Nephron (organoid): ENCODE results near the gene CALM3.

Experiments used
- H3K27ac Mint-ChIP-seq, 3 experiments: 2 replicates each; pipeline ENCODE4 v1.8.0; 2020; ENCODE audit warnings: mixed read lengths in 3 of 3, mild to moderate bottlenecking in 2 of 3, moderate library complexity in 1 of 3
- H3K27me3 Mint-ChIP-seq: 2 replicates; pipeline ENCODE4 v1.8.0; 2021; ENCODE audit warnings: low read depth, mild to moderate bottlenecking, moderate library complexity, mixed read lengths
- H3K36me3 Mint-ChIP-seq: 2 replicates; pipeline ENCODE4 v1.8.0; 2020; ENCODE audit warnings: low read depth, mixed read lengths
- H3K4me1 Mint-ChIP-seq: 2 replicates; pipeline ENCODE4 v1.8.0; 2020; ENCODE audit warnings: mixed read lengths
- H3K4me3 Mint-ChIP-seq, 3 experiments: 2 replicates each; pipeline ENCODE4 v1.8.0; 2020; ENCODE audit warnings: mild to moderate bottlenecking in 3 of 3, mixed read lengths in 3 of 3, moderate library complexity in 2 of 3
- H3K9me3 Mint-ChIP-seq: 2 replicates; pipeline ENCODE4 v1.8.0; 2020; ENCODE audit warnings: mixed read lengths
- TF ChIP-seq, protein P1 (sequence below), 3 experiments: fragments of 200-600 bp; sonication (generic); IDR thresholded peaks; one replicate each; pipeline ENCODE4 v1.5.0; 2021; ENCODE audit warnings: antibody characterized with exemption in 3 of 3; ENCODE audit not compliant: unreplicated experiment in 3 of 3

The CALM3 gene

DNA sequence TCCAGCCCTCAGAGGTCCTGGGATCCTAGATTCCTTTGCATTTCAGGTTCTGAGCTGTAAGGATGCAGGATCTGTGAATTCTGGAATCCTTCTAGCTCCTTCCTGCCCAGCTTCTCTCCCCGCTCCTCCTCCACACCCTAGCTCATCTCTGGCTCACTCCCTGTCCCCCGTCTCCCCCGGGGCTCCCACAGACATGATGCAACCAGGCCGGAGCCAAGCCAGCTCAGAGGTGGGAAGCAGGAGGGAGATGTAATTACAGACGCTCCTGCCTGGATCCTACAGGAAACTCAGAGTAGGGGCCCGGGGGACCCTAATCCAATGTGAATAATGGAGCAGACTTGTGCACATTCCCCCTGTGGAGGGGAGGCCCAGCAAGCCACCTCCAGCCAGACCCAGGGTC lies 30.4 kb downstream of the CALM3 start:
- TF ChIP-seq, protein P1, sequence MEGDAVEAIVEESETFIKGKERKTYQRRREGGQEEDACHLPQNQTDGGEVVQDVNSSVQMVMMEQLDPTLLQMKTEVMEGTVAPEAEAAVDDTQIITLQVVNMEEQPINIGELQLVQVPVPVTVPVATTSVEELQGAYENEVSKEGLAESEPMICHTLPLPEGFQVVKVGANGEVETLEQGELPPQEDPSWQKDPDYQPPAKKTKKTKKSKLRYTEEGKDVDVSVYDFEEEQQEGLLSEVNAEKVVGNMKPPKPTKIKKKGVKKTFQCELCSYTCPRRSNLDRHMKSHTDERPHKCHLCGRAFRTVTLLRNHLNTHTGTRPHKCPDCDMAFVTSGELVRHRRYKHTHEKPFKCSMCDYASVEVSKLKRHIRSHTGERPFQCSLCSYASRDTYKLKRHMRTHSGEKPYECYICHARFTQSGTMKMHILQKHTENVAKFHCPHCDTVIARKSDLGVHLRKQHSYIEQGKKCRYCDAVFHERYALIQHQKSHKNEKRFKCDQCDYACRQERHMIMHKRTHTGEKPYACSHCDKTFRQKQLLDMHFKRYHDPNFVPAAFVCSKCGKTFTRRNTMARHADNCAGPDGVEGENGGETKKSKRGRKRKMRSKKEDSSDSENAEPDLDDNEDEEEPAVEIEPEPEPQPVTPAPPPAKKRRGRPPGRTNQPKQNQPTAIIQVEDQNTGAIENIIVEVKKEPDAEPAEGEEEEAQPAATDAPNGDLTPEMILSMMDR (IDR thresholded peaks at IDR 0.05; ENCODE audit: unreplicated experiment in 3 of 3), result no peak
- H3K27ac Mint-ChIP-seq, result peak overlapping the region; percentile 78 to 88 (median 85)
- H3K36me3 Mint-ChIP-seq, result no peaks in the 10 kb centered on the region
- peaks cover 37% of the 10 kb centered on the region for H3K4me1 Mint-ChIP-seq
- peak overlapping the region in 2 of 3 experiments; percentile 4 to 52 for H3K4me3 Mint-ChIP-seq
- H3K9me3 Mint-ChIP-seq, result no peaks in the 10 kb centered on the region
- H3K27me3 Mint-ChIP-seq, result peaks cover 15% of the 10 kb centered on the region

DNA sequence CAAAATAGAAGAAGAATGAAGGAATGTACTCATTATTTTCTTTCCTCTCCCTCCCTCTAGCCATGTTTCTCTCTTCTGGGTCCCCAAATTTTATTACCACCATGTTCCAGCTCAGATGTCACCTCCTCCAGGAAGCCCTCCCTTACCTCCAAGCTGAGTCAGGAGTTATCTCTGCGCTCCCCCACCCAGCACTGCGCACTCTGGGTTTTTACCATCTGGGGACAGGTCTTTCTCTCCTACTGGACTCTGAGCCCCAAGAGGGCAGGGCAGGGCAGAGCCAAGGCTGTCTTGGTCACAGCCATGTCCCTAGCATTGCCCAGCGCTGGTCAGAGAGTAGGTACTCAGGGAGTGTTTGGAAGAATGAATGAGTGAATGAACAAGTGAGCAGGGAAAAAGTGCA lies 32.0 kb downstream of the CALM3 start:
- Mint-ChIP-seq H3K4me3 (peak overlapping the region; percentile 66 to 72 (median 72)), H3K4me1 (peaks cover 37% of the 10 kb centered on the region), H3K36me3 (no peaks in the 10 kb centered on the region), H3K27me3 (peaks cover 15% of the 10 kb centered on the region), H3K9me3 (no peaks in the 10 kb centered on the region), H3K27ac (peak overlapping the region in 2 of 3 experiments; percentile 66 to 88)
- TF ChIP-seq, protein P1 (IDR thresholded peaks at IDR 0.05; ENCODE audit: unreplicated experiment in 3 of 3), result no peak

DNA sequence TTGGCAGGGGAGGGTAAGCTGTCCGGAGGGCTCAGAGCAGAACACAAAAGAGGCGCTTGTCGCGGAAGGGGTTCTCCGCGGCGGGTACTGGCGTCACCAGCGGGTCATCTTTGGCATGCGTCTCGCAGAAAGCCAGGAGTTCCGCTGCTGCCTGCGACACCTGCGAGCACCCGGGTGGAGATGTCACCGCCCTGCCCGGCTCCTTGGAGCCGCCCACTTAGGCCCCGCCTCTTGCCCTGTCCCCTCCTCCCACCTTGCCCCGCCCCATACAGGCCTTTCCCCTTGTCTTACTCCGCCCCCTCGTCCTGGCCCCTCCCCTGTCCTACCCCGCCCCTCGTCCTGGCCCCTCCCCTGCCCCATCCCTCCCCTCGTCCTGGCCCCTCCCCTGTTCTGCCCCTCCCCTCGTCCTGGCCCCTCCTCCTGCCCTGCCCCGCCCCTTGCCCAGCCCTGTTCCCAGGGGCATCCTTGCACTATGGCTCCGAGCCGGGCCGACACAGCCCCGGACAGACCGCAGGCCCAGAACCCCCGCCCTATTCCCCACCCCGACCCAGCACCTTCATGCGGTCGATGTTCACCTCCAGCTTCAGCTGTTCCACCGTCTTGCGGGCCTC lies 33.0 kb downstream of the CALM3 start:
- Mint-ChIP-seq H3K27me3 (peaks cover 15% of the 10 kb centered on the region), H3K9me3 (no peaks in the 10 kb centered on the region), H3K4me3 (peak overlapping the region; percentile 66 to 72 (median 72)), H3K36me3 (no peaks in the 10 kb centered on the region), H3K27ac (peak overlapping the region in 1 of 3 experiments; percentile 88), H3K4me1 (peaks cover 37% of the 10 kb centered on the region)
- TF ChIP-seq, protein P1 (IDR thresholded peaks at IDR 0.05; ENCODE audit: unreplicated experiment in 3 of 3), result no peak

DNA sequence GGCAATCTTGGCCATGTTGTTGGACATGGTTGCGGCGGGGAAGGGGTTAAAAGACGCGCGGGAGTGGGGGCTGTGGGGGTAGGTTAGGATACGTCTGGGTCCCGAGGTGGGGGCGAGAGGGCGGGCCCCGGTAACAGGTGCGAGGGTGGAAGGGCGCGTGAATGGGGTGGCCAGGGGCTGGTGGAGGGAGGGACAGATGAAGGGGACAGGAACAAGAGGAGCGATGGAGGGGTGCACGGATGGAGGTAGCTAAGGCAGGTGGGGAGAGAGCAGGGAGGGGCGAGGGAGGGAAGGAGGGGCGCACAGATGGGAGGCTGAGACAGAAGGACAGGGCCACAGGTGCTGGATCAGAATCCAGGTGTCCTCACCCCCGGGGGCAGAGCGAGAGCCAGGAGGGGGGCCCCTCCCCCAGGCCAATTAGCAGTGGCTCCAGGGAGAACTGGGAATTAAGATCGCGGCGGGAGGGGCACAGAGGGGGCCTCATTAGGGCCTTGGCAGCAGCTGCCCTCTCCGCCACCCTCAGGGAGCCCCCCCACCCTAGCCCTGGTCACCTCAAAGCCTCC lies 33.6 kb downstream of the CALM3 start:
- no peaks in the 10 kb centered on the region for H3K36me3 Mint-ChIP-seq
- H3K27me3 Mint-ChIP-seq, result peaks cover 15% of the 10 kb centered on the region
- no peaks in the 10 kb centered on the region for H3K9me3 Mint-ChIP-seq
- TF ChIP-seq, protein P1 (IDR thresholded peaks at IDR 0.05; ENCODE audit: unreplicated experiment in 3 of 3), result no peak
- peak overlapping the region; percentile 43 to 72 (median 66) for H3K4me3 Mint-ChIP-seq
- H3K27ac Mint-ChIP-seq, result no peak overlapping the region
- H3K4me1 Mint-ChIP-seq, result peaks cover 36% of the 10 kb centered on the region

DNA sequence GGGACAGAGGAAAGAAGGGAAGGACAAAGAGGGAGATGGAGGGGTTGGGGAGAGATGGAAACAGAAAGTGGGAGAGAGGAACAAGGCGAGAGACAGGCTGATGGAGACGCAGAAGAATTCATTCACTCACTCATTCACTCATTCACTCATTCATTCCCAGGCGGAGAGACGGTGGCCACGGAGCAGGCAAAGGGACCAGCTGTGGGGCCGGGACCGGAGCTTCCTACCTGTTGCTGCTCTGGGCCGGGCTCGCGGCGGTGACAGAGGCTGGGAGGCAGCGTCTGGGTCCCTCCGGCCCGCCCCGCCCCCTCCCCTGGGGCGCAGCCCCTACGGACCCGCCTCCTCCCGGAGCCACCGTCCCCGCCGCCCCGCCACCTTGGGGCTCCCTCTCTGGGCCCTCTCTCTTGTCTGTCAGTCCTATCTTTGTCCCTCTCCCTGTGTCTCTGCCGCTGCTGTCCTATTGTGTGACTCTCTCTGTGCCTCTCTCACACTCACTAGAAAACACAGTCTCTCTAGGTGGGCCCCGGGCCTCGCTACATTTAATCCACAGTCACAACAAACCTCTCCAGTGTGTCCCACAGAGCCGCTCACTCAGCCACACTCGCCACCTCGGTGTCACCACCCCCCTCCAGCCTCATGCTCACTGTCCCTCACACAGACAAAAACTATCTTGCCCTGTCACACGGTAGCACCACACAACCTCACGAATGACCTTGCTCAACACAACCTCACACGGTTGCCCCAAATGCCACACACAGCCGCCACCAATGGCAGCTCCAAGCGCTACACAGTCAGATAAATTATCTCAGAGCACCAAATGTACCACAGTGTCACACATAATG lies 35.0 kb downstream of the CALM3 start, which contains the start of gene GNG8:
TSS of gene GNG8 (minus strand) at position 283 of the 842 bp plus-strand sequence. CDS start 1,520 bp downstream, outside the sequence.
- TF ChIP-seq, protein P1 (IDR thresholded peaks at IDR 0.05; ENCODE audit: unreplicated experiment in 3 of 3), result no peak
- Mint-ChIP-seq H3K36me3 (no peaks in the 10 kb centered on the region), H3K27me3 (peaks cover 20% of the 10 kb centered on the region), H3K9me3 (no peaks in the 10 kb centered on the region), H3K4me1 (peaks cover 32% of the 10 kb centered on the region), H3K4me3 (peak within 1 kb of the TSS; percentile 68 to 73 (median 72)), H3K27ac (peak within 1 kb of the TSS in 1 of 3 experiments; percentile 29)
